ENCODE results near the gene EXO1. TPM values are rescaled to one million over a fixed set of nuclear protein-coding genes. Genes with fewer than 3 reads are reported as not detected.

The EXO1 gene
- total RNA-seq, 1 experiment from 2014 or later = 36.5 TPM

- no peak for TF ChIP-seq USF1 (CRISPR knock-in tag; IDR thresholded peaks at IDR 0.05)
- no peak for TF ChIP-seq MAX (CRISPR knock-in tag; IDR thresholded peaks at IDR 0.05)
- TF ChIP-seq CBFB (CRISPR knock-in tag; IDR thresholded peaks at IDR 0.05; ENCODE audit: low read depth) = no peak
- no peak for TF ChIP-seq ELF4 (CRISPR knock-in tag; IDR thresholded peaks at IDR 0.05; ENCODE audit: low read depth)
- no peaks in the 10 kb centered on the region; the same call in 1 of the 2 replicates for H3K27me3 Mint-ChIP-seq (ENCODE audit: low read depth)
- no peaks in the 10 kb centered on the region for H3K36me3 Mint-ChIP-seq
- peaks cover 2% of the 10 kb centered on the region; the same call in 1 of the 2 replicates for H3K4me1 Mint-ChIP-seq
- DNase-seq (ENCODE audit: low spot score) (no peak), ATAC-seq (no peak)
- no peak overlapping the region for H3K27ac Mint-ChIP-seq
- peaks cover 4% of the 10 kb centered on the region; the same call in 1 of the 2 replicates for H3K9me3 Mint-ChIP-seq
- ChIA-PET POLR2A (no interaction called here), CTCF (no interaction called here)
- H3K4me3 Mint-ChIP-seq = no peak overlapping the region
Measured at GRCh38 chr1:241916196-241916595, 68.2 kb downstream of the EXO1 start.

- no peaks in the 10 kb centered on the region; the same call in 1 of the 2 replicates for H3K27me3 Mint-ChIP-seq (ENCODE audit: low read depth)
- POLR2A ChIA-PET = no interaction called here
- H3K36me3 Mint-ChIP-seq = no peaks in the 10 kb centered on the region
- ATAC-seq (no peak; the same call in 1 of the 2 replicates), DNase-seq (ENCODE audit: low spot score) (no peak)
- H3K9me3 Mint-ChIP-seq = peaks cover 4% of the 10 kb centered on the region; the same call in 1 of the 2 replicates
- CTCF ChIA-PET = no interaction called here
- H3K4me1 Mint-ChIP-seq = peaks cover 2% of the 10 kb centered on the region; the same call in 1 of the 2 replicates
- TF ChIP-seq ZNF512 (CRISPR knock-in tag; IDR thresholded peaks at IDR 0.05; ENCODE audit: borderline replicate concordance) = no peak
- TF ChIP-seq JUN (CRISPR knock-in tag; IDR thresholded peaks at IDR 0.05) = no peak
- TF ChIP-seq CREM (CRISPR knock-in tag; IDR thresholded peaks at IDR 0.05) = no peak
- no peak for TF ChIP-seq ATF2 (CRISPR knock-in tag; IDR thresholded peaks at IDR 0.05; ENCODE audit: borderline replicate concordance, low read depth)
- no peak for TF ChIP-seq ZNF532 (CRISPR knock-in tag; IDR thresholded peaks at IDR 0.05; ENCODE audit: borderline replicate concordance)
- no peak for TF ChIP-seq NFE2L1 (CRISPR knock-in tag; IDR thresholded peaks at IDR 0.05)
- no peak for TF ChIP-seq IRF1 (CRISPR knock-in tag; IDR thresholded peaks at IDR 0.05)
- no peak for TF ChIP-seq FOXJ3 (CRISPR knock-in tag; IDR thresholded peaks at IDR 0.05; ENCODE audit: borderline replicate concordance)
- H3K27ac Mint-ChIP-seq = no peak overlapping the region
- no peak overlapping the region for H3K4me3 Mint-ChIP-seq
Measured at GRCh38 chr1:241917487-241917886, 69.5 kb downstream of the EXO1 start.

- ChIA-PET CTCF (no interaction called here), POLR2A (no interaction called here)
- Mint-ChIP-seq H3K27ac (no peak overlapping the region), H3K36me3 (no peaks in the 10 kb centered on the region), H3K27me3 (ENCODE audit: low read depth) (no peaks in the 10 kb centered on the region), H3K9me3 (peaks cover 4% of the 10 kb centered on the region; the same call in 1 of the 2 replicates), H3K4me1 (peaks cover 6% of the 10 kb centered on the region), H3K4me3 (no peak overlapping the region)
- ATAC-seq (no peak), DNase-seq (ENCODE audit: low spot score) (no peak)
- TF ChIP-seq ZNF121 (CRISPR knock-in tag; IDR thresholded peaks at IDR 0.05) = peak; percentile 21; the same call in 1 of the 2 replicates
- TF ChIP-seq ZNF396 (CRISPR knock-in tag; IDR thresholded peaks at IDR 0.05; ENCODE audit: borderline replicate concordance) = no peak
- TF ChIP-seq NFE2L1 (CRISPR knock-in tag; IDR thresholded peaks at IDR 0.05) = no peak
- no peak for TF ChIP-seq STAT6 (CRISPR knock-in tag; conservative IDR thresholded peaks at IDR 0.05; ENCODE audit: low read depth)
- no peak for TF ChIP-seq ATF1 (CRISPR knock-in tag; IDR thresholded peaks at IDR 0.05)
Measured at GRCh38 chr1:241918879-241919278, 70.9 kb downstream of the EXO1 start.
